GM23338 (cell line): Measurements from ENCODE around the gene GRIK1. TPM values are rescaled to one million over a fixed set of nuclear protein-coding genes. Genes with fewer than 3 reads are reported as not detected.

Experiments
- ATAC-seq: fragments of 200-7000 bp; cut with Tn5 transposase; 3 replicates; pipeline ENCODE4 v1.9.1; 2020
- DNase-seq: peaks from one replicate; pipeline ENCODE4 v3.0.0-alpha.2; 2015; ENCODE audit warnings: low spot score
- H2AFZ ChIP-seq: fragments of 200-600 bp; sonication (generic); 2 replicates; pipeline ENCODE4 v1.8.0; 2016; ENCODE audit warnings: antibody characterized with exemption, mild to moderate bottlenecking, moderate library complexity
- H3F3A ChIP-seq: fragments of 200-600 bp; sonication (generic); replicated peaks from 2 replicates; pipeline ENCODE4 v1.8.0; 2017; ENCODE audit warnings: antibody characterized with exemption, mixed run types, low read depth
- H3K27ac ChIP-seq: fragments of 200-600 bp; sonication (generic); 2 replicates; pipeline ENCODE4 v1.6.1; 2016; ENCODE audit warnings: low read depth
- H3K27me3 ChIP-seq: fragments of 200-600 bp; sonication (generic); 2 replicates; pipeline ENCODE4 v1.8.0; 2016; ENCODE audit warnings: mild to moderate bottlenecking, mixed run types, moderate library complexity; ENCODE audit not compliant: insufficient read depth
- H3K36me3 ChIP-seq: fragments of 200-600 bp; sonication (generic); 2 replicates; pipeline ENCODE4 v1.8.0; 2016; ENCODE audit warnings: mild to moderate bottlenecking; ENCODE audit not compliant: insufficient read depth
- H3K4me1 ChIP-seq: fragments of 200-600 bp; sonication (generic); 2 replicates; pipeline ENCODE4 v1.8.0; 2016; ENCODE audit warnings: mild to moderate bottlenecking, moderate library complexity; ENCODE audit not compliant: insufficient read depth
- H3K4me2 ChIP-seq: fragments of 200-600 bp; sonication (generic); 2 replicates; pipeline ENCODE4 v1.7.1; 2017; ENCODE audit warnings: mixed run types
- H3K4me3 ChIP-seq: fragments of 200-600 bp; sonication (generic); 2 replicates; pipeline ENCODE4 v1.6.1; 2016; ENCODE audit warnings: mixed run types
- H3K79me2 ChIP-seq: fragments of 200-600 bp; sonication (generic); replicated peaks from 2 replicates; pipeline ENCODE4 v1.8.0; 2017; ENCODE audit warnings: mild to moderate bottlenecking; ENCODE audit not compliant: insufficient read depth
- H3K9me2 ChIP-seq: fragments of 200-600 bp; sonication (generic); 2 replicates; pipeline ENCODE4 v1.8.0; 2017; ENCODE audit not compliant: insufficient read depth
- H4K20me1 ChIP-seq: fragments of 200-600 bp; sonication (generic); replicated peaks from 2 replicates; pipeline ENCODE4 v1.8.0; 2017; ENCODE audit warnings: mild to moderate bottlenecking; ENCODE audit not compliant: insufficient read depth
- H3K27ac Mint-ChIP-seq: 2 replicates; pipeline ENCODE4 v1.8.0; 2020; ENCODE audit warnings: inconsistent platforms, mild to moderate bottlenecking, moderate library complexity, mixed read lengths
- H3K27me3 Mint-ChIP-seq: 3 replicates; pipeline ENCODE4 v1.8.0; 2022; ENCODE audit warnings: low read depth, mild to moderate bottlenecking, moderate library complexity, mixed read lengths, inconsistent platforms; ENCODE audit not compliant: insufficient read depth, poor library complexity
- H3K36me3 Mint-ChIP-seq: 3 replicates; pipeline ENCODE4 v1.8.0; 2021; ENCODE audit warnings: low read depth, mild to moderate bottlenecking, inconsistent platforms, moderate library complexity, mixed read lengths
- H3K4me1 Mint-ChIP-seq: 3 replicates; pipeline ENCODE4 v1.8.0; 2020; ENCODE audit warnings: mild to moderate bottlenecking, inconsistent platforms, mixed read lengths
- H3K4me3 Mint-ChIP-seq: 3 replicates; pipeline ENCODE4 v1.8.0; 2021; ENCODE audit warnings: moderate library complexity, mild to moderate bottlenecking, inconsistent platforms, mixed read lengths
- H3K9me3 Mint-ChIP-seq: 3 replicates; pipeline ENCODE4 v1.8.0; 2020; ENCODE audit warnings: moderate library complexity, mild to moderate bottlenecking, inconsistent platforms, mixed read lengths
- CREB1 ChIP-seq: fragments of 250-450 bp; sonication (Bioruptor Pico); IDR thresholded peaks from 2 replicates; pipeline ENCODE4 v1.5.0; 2020; ENCODE audit warnings: low read depth, mild to moderate bottlenecking, moderate library complexity
- EZH2 ChIP-seq: fragments of 200-600 bp; sonication (generic); IDR thresholded peaks from one replicate; pipeline ENCODE4 v1.8.0; 2017; ENCODE audit warnings: antibody characterized with exemption, mild to moderate bottlenecking, low read depth; ENCODE audit not compliant: unreplicated experiment
- EZH2phosphoT487 ChIP-seq: fragments of 200-600 bp; sonication (generic); IDR thresholded peaks from one replicate; pipeline ENCODE4 v1.8.1; 2018; ENCODE audit warnings: antibody characterized with exemption; ENCODE audit not compliant: unreplicated experiment
- JUNB ChIP-seq: IDR thresholded peaks from one replicate; pipeline ENCODE4 v1.6.1; 2016; ENCODE audit warnings: antibody characterized with exemption; ENCODE audit not compliant: unreplicated experiment
- NANOG ChIP-seq: IDR thresholded peaks from 2 replicates; pipeline ENCODE4 v1.6.1; 2016; ENCODE audit warnings: antibody characterized with exemption, borderline replicate concordance
- POLR2AphosphoS5 ChIP-seq: IDR thresholded peaks from 2 replicates; pipeline ENCODE4 v1.6.1; 2016; ENCODE audit warnings: antibody characterized with exemption, low read depth
- STAT1 ChIP-seq: IDR thresholded peaks from one replicate; pipeline ENCODE4 v1.6.1; 2016; ENCODE audit warnings: antibody characterized with exemption; ENCODE audit not compliant: unreplicated experiment
- ZNF331 ChIP-seq: fragments of 250-450 bp; sonication (Bioruptor Pico); IDR thresholded peaks from 2 replicates; pipeline ENCODE4 v1.5.0; 2020; ENCODE audit warnings: low read depth, mild to moderate bottlenecking, moderate library complexity
- polyA plus RNA-seq: library from polyadenylated mRNA; unstranded; fragments of >200 nt; fragmentation: Nextera tagmentation; extraction: Ambion mirVana; gene quantifications from 2 replicates; pipeline ENCODE4 v1.2.1, GENCODE V29; 2016
- total RNA-seq: library from RNA; depleted of rRNA; stranded (reverse); fragments of >200 nt; shearing (Covaris generic); gene quantifications from 2 replicates; pipeline ENCODE4 v1.2.3, GENCODE V29; 2014
- TF ChIP-seq, protein P1 (sequence below): IDR thresholded peaks from one replicate; pipeline ENCODE4 v1.6.1; 2018; ENCODE audit warnings: antibody characterized with exemption; ENCODE audit not compliant: unreplicated experiment
- TF ChIP-seq, protein P2 (sequence below), 2 experiments: fragments of 200-600 bp in 1 of 2; sonication (generic) in 1 of 2; conservative IDR thresholded peaks; 2 replicates each; pipeline versions ENCODE4 v1.5.1 to v1.6.1; 2016 to 2017; ENCODE audit warnings: antibody characterized with exemption in 2 of 2, low read depth in 2 of 2, mild to moderate bottlenecking in 2 of 2, moderate library complexity in 1 of 2
- TF ChIP-seq, protein P3 (sequence below): fragments of 250-450 bp; sonication (Bioruptor Pico); IDR thresholded peaks from 2 replicates; pipeline ENCODE4 v1.5.0; 2020; ENCODE audit warnings: mild to moderate bottlenecking, moderate library complexity

Gene GRIK1
- total and polyA plus RNA-seq, 2 experiments from 2014 or later = 0.18 to 0.42 TPM

DNA sequence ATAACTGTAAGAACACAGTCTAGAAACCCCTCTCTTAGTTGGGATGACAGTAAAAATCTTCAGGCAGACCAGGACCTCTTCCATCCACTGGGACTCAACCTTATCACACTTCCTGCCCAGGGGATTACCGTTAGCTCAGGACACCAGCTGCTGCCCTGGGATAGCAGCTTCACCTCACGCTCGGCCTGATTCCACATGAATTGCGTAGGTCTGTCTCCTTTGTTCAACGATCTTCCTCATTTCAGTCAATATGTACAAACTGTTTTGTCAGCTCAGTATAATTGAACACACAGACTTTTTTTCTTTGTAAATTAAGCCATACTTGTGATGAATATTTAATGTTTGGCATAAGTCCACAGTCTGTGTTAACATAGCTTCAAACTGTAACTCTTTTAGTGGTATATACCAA is 290.4 kb downstream of the GRIK1 start (continued):
- TF ChIP-seq, protein P1, sequence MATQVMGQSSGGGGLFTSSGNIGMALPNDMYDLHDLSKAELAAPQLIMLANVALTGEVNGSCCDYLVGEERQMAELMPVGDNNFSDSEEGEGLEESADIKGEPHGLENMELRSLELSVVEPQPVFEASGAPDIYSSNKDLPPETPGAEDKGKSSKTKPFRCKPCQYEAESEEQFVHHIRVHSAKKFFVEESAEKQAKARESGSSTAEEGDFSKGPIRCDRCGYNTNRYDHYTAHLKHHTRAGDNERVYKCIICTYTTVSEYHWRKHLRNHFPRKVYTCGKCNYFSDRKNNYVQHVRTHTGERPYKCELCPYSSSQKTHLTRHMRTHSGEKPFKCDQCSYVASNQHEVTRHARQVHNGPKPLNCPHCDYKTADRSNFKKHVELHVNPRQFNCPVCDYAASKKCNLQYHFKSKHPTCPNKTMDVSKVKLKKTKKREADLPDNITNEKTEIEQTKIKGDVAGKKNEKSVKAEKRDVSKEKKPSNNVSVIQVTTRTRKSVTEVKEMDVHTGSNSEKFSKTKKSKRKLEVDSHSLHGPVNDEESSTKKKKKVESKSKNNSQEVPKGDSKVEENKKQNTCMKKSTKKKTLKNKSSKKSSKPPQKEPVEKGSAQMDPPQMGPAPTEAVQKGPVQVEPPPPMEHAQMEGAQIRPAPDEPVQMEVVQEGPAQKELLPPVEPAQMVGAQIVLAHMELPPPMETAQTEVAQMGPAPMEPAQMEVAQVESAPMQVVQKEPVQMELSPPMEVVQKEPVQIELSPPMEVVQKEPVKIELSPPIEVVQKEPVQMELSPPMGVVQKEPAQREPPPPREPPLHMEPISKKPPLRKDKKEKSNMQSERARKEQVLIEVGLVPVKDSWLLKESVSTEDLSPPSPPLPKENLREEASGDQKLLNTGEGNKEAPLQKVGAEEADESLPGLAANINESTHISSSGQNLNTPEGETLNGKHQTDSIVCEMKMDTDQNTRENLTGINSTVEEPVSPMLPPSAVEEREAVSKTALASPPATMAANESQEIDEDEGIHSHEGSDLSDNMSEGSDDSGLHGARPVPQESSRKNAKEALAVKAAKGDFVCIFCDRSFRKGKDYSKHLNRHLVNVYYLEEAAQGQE = no peak
- TF ChIP-seq, protein P2, sequence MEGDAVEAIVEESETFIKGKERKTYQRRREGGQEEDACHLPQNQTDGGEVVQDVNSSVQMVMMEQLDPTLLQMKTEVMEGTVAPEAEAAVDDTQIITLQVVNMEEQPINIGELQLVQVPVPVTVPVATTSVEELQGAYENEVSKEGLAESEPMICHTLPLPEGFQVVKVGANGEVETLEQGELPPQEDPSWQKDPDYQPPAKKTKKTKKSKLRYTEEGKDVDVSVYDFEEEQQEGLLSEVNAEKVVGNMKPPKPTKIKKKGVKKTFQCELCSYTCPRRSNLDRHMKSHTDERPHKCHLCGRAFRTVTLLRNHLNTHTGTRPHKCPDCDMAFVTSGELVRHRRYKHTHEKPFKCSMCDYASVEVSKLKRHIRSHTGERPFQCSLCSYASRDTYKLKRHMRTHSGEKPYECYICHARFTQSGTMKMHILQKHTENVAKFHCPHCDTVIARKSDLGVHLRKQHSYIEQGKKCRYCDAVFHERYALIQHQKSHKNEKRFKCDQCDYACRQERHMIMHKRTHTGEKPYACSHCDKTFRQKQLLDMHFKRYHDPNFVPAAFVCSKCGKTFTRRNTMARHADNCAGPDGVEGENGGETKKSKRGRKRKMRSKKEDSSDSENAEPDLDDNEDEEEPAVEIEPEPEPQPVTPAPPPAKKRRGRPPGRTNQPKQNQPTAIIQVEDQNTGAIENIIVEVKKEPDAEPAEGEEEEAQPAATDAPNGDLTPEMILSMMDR (conservative IDR thresholded peaks at IDR 0.05; ENCODE audit: low read depth in 2 of 2) = no peak
- no peak for TF ChIP-seq POLR2AphosphoS5

DNA sequence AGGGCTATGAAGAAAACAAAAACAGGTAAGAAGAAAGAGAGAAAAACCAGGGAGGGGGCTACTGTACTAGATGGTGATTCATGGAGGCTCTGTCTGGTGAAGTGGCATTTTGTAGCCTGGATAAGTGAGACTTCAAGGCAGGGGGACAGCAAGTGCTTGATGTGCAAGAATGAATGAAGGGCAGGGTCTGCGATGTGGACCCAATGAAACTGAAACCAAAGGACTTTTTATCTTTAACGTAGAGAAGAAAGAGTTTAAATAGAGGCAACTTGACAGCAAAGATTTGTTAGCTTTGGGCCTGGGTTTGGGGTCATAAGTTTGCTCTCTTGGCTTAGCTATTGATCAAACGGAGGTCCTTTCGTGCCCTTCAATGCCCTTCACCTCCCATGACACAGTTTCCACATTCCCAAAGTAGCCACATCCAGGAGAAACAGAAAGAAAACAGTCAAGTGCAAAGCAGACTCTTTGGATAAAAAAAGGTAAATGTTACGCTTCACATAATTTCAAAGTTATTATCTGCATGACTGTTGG is 291.0 kb downstream of the GRIK1 start:
- Mint-ChIP-seq H3K36me3 (no peaks in the 10 kb centered on the region), H3K27ac (no peak overlapping the region; the same call in 1 of the 2 replicates), H3K27me3 (no peaks in the 10 kb centered on the region), H3K4me3 (no peak overlapping the region), H3K4me1 (no peaks in the 10 kb centered on the region), H3K9me3 (no peaks in the 10 kb centered on the region)
- H3K4me3 ChIP-seq = no peak overlapping the region
- ATAC-seq (no peak), DNase-seq (no peak)
- no peak overlapping the region for H3K27ac ChIP-seq
- H3K27me3 ChIP-seq = no peaks in the 10 kb centered on the region
- no peak overlapping the region for H2AFZ ChIP-seq
- no peak overlapping the region for H3K4me2 ChIP-seq
- H3K4me1 ChIP-seq = no peaks in the 10 kb centered on the region
- H3K79me2 ChIP-seq = no peaks in the 10 kb centered on the region
- H3K9me2 ChIP-seq = 0 out of 2 replicates have a peak, but pooled peaks cover 5% of the 10 kb centered on the region
- no peaks in the 10 kb centered on the region for H3K36me3 ChIP-seq
- H3F3A ChIP-seq = no peaks in the 10 kb centered on the region
- H4K20me1 ChIP-seq = no peaks in the 10 kb centered on the region
- TF ChIP-seq EZH2phosphoT487 (no peak), ZNF331 (CRISPR knock-in tag) (no peak), CREB1 (CRISPR knock-in tag) (no peak), NANOG (no peak), POLR2AphosphoS5 (no peak), JUNB (no peak), STAT1 (no peak), EZH2 (no peak)
- TF ChIP-seq, protein P3, sequence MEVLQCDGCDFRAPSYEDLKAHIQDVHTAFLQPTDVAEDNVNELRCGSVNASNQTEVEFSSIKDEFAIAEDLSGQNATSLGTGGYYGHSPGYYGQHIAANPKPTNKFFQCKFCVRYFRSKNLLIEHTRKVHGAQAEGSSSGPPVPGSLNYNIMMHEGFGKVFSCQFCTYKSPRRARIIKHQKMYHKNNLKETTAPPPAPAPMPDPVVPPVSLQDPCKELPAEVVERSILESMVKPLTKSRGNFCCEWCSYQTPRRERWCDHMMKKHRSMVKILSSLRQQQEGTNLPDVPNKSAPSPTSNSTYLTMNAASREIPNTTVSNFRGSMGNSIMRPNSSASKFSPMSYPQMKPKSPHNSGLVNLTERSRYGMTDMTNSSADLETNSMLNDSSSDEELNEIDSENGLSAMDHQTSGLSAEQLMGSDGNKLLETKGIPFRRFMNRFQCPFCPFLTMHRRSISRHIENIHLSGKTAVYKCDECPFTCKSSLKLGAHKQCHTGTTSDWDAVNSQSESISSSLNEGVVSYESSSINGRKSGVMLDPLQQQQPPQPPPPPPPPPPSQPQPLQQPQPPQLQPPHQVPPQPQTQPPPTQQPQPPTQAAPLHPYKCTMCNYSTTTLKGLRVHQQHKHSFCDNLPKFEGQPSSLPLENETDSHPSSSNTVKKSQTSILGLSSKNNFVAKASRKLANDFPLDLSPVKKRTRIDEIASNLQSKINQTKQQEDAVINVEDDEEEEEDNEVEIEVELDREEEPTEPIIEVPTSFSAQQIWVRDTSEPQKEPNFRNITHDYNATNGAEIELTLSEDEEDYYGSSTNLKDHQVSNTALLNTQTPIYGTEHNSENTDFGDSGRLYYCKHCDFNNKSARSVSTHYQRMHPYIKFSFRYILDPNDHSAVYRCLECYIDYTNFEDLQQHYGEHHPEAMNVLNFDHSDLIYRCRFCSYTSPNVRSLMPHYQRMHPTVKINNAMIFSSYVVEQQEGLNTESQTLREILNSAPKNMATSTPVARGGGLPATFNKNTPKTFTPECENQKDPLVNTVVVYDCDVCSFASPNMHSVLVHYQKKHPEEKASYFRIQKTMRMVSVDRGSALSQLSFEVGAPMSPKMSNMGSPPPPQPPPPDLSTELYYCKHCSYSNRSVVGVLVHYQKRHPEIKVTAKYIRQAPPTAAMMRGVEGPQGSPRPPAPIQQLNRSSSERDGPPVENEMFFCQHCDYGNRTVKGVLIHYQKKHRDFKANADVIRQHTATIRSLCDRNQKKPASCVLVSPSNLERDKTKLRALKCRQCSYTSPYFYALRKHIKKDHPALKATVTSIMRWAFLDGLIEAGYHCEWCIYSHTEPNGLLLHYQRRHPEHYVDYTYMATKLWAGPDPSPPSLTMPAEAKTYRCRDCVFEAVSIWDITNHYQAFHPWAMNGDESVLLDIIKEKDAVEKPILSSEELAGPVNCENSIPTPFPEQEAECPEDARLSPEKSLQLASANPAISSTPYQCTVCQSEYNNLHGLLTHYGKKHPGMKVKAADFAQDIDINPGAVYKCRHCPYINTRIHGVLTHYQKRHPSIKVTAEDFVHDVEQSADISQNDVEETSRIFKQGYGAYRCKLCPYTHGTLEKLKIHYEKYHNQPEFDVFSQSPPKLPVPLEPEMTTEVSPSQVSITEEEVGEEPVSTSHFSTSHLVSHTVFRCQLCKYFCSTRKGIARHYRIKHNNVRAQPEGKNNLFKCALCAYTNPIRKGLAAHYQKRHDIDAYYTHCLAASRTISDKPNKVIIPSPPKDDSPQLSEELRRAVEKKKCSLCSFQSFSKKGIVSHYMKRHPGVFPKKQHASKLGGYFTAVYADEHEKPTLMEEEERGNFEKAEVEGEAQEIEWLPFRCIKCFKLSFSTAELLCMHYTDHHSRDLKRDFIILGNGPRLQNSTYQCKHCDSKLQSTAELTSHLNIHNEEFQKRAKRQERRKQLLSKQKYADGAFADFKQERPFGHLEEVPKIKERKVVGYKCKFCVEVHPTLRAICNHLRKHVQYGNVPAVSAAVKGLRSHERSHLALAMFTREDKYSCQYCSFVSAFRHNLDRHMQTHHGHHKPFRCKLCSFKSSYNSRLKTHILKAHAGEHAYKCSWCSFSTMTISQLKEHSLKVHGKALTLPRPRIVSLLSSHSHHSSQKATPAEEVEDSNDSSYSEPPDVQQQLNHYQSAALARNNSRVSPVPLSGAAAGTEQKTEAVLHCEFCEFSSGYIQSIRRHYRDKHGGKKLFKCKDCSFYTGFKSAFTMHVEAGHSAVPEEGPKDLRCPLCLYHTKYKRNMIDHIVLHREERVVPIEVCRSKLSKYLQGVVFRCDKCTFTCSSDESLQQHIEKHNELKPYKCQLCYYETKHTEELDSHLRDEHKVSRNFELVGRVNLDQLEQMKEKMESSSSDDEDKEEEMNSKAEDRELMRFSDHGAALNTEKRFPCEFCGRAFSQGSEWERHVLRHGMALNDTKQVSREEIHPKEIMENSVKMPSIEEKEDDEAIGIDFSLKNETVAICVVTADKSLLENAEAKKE (CRISPR knock-in tag) = no peak
- TF ChIP-seq, protein P2 (conservative IDR thresholded peaks at IDR 0.05; ENCODE audit: low read depth in 2 of 2) = no peak
